ENCODE results near the gene RLBP1. TPM values are rescaled to one million over a fixed set of nuclear protein-coding genes. Genes with fewer than 3 reads are reported as not detected.
A peak's percentile ranks its signal among the peaks of the same experiment; 100 is the strongest.

Gene RLBP1
- total RNA-seq, 1 donor from 2014 or later = not detected

DNA sequence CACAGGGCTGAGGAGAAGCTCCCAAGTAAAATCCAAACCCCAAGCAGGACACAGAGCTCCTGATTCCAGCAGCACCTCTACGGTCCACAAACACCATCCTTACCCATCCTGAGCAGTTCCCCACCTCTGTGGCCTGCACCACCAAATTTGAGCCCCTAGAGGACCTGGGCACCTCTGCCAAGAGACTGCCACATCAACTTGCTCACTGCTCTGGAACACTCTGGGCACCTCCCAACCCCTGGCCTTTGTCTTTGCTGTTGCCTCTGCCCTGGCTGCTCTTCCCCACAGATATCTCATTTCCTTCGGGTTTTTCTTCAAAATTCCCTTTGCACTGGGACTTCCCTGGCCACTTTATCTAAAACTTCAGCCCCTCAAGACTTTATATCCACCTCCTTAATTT lies 5.8 kb downstream of the RLBP1 start:
- Mint-ChIP-seq H3K36me3 (ENCODE audit: low read depth) (no peaks in the 10 kb centered on the region), H3K27ac (ENCODE audit: unreplicated experiment) (no peak overlapping the region), H3K9me3 (ENCODE audit: low read depth) (no peaks in the 10 kb centered on the region), H3K4me3 (ENCODE audit: unreplicated experiment) (no peak overlapping the region), H3K27me3 (ENCODE audit: low read depth) (peaks cover 20% of the 10 kb centered on the region), H3K4me1 (ENCODE audit: low read depth) (no peaks in the 10 kb centered on the region)
- no peak for TF ChIP-seq CTCF (IDR thresholded peaks at IDR 0.05)
- no peak for DNase-seq (ENCODE audit: low spot score)

GRCh38 chr15:89211678-89212170 lies 9.7 kb downstream of the RLBP1 start:
- TF ChIP-seq CTCF (IDR thresholded peaks at IDR 0.05) = no peak
- Mint-ChIP-seq H3K4me3 (ENCODE audit: unreplicated experiment) (no peak overlapping the region), H3K36me3 (ENCODE audit: low read depth) (no peaks in the 10 kb centered on the region), H3K27me3 (ENCODE audit: low read depth) (peaks cover 10% of the 10 kb centered on the region), H3K4me1 (ENCODE audit: low read depth) (peaks cover 5% of the 10 kb centered on the region), H3K27ac (ENCODE audit: unreplicated experiment) (no peak overlapping the region), H3K9me3 (ENCODE audit: low read depth) (no peaks in the 10 kb centered on the region)
- no peak for DNase-seq (ENCODE audit: low spot score)

DNA sequence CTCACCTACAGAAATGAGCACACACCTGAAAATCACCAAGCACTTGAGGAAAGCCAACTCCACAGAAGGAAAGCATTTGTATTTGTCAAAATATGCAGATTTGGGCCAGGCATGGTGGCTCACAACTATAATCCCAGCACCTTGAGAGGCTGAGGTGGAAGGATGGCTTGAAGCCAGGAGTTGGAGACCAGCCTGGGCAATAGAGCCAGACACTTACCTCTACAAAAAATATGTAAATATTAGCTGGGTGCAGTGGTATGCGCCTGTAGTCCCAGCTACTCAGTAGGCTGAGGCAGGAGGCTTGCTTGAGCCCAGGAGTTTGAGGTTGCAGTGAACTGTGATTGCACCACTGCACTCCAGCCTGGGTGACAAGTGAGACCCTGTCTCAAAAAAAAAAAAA lies 12.3 kb downstream of the RLBP1 start:
- H3K27me3 Mint-ChIP-seq (ENCODE audit: low read depth) = peaks cover 4% of the 10 kb centered on the region
- TF ChIP-seq CTCF (IDR thresholded peaks at IDR 0.05) = no peak
- no peaks in the 10 kb centered on the region for H3K36me3 Mint-ChIP-seq (ENCODE audit: low read depth)
- DNase-seq (ENCODE audit: low spot score) = peak; percentile 17
- no peak overlapping the region for H3K27ac Mint-ChIP-seq (ENCODE audit: unreplicated experiment)
- peaks cover 6% of the 10 kb centered on the region for H3K4me1 Mint-ChIP-seq (ENCODE audit: low read depth)
- no peaks in the 10 kb centered on the region for H3K9me3 Mint-ChIP-seq (ENCODE audit: low read depth)
- H3K4me3 Mint-ChIP-seq (ENCODE audit: unreplicated experiment) = no peak overlapping the region

- Mint-ChIP-seq H3K4me1 (ENCODE audit: low read depth) (peaks cover 6% of the 10 kb centered on the region), H3K36me3 (ENCODE audit: low read depth) (no peaks in the 10 kb centered on the region), H3K27ac (ENCODE audit: unreplicated experiment) (no peak overlapping the region), H3K9me3 (ENCODE audit: low read depth) (no peaks in the 10 kb centered on the region), H3K27me3 (ENCODE audit: low read depth) (peaks cover 3% of the 10 kb centered on the region), H3K4me3 (ENCODE audit: unreplicated experiment) (no peak overlapping the region)
- no peak for TF ChIP-seq CTCF (IDR thresholded peaks at IDR 0.05)
- no peak for DNase-seq (ENCODE audit: low spot score)
Observed at GRCh38 chr15:89208256-89208655, 13.1 kb downstream of the RLBP1 start.

DNA sequence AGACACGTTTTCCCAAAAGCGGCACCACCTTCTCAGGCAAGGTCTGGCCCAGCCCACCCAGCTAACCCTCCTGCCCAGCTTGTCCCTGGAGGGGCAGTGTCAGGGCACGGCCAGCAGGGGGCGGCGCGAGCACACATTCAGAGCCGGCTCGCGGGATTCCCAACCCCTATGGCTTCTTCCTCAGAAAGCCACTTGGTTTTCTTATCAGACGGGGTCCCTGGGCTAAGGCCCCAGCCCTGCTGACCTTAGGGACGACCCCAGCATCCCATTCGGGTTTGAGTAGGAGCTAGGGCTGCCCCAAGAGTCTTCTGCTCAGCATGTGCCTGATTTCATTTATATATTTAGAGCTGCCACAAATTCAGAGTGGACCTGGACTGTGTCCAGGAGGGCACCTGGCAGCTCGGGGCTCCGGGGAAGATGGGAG lies 14.5 kb downstream of the RLBP1 start:
- H3K4me1 Mint-ChIP-seq (ENCODE audit: low read depth) = peaks cover 6% of the 10 kb centered on the region
- no peaks in the 10 kb centered on the region for H3K36me3 Mint-ChIP-seq (ENCODE audit: low read depth)
- peak; percentile 99 for TF ChIP-seq CTCF (IDR thresholded peaks at IDR 0.05)
- H3K4me3 Mint-ChIP-seq (ENCODE audit: unreplicated experiment) = peak overlapping the region; percentile 36
- no peaks in the 10 kb centered on the region for H3K27me3 Mint-ChIP-seq (ENCODE audit: low read depth)
- H3K9me3 Mint-ChIP-seq (ENCODE audit: low read depth) = no peaks in the 10 kb centered on the region
- H3K27ac Mint-ChIP-seq (ENCODE audit: unreplicated experiment) = no peak overlapping the region
- DNase-seq (ENCODE audit: low spot score) = peak; percentile 87
